HL-60 (cell line): ENCODE results near the gene RUNX2.

ENCODE experiments used
- DNase-seq, 2 experiments: peaks; one replicate each; pipeline ENCODE4 v3.0.0-alpha.2; 2010 to 2020; ENCODE audit warnings: low read depth in 1 of 2, low spot score in 1 of 2
- H3K27ac ChIP-seq: fragments of 250-450 bp; sonication (Bioruptor Pico); replicated peaks from 2 replicates; pipeline ENCODE4 v1.5.1; 2020; ENCODE audit warnings: mild to moderate bottlenecking, moderate library complexity
- H3K27me3 ChIP-seq: fragments of 250-450 bp; sonication (Bioruptor Pico); 2 replicates; pipeline ENCODE4 v1.5.1; 2021; ENCODE audit warnings: mild to moderate bottlenecking, moderate library complexity; ENCODE audit not compliant: insufficient read depth, poor library complexity, severe bottlenecking
- H3K4me3 ChIP-seq: replicated peaks from 2 replicates; pipeline ENCODE4 v1.5.1; 2011; ENCODE audit warnings: mild to moderate bottlenecking, control low read depth, low read length; ENCODE audit not compliant: insufficient read depth
- GABPA ChIP-seq: IDR thresholded peaks from 2 replicates; pipeline ENCODE4 v1.6.1; 2012; ENCODE audit warnings: low read depth
- POLR2AphosphoS5 ChIP-seq: IDR thresholded peaks from 2 replicates; pipeline ENCODE4 v1.6.1; 2012; ENCODE audit warnings: low read depth
- SPI1 ChIP-seq: IDR thresholded peaks from 2 replicates; pipeline ENCODE4 v1.6.1; 2012; ENCODE audit warnings: low read depth, mild to moderate bottlenecking, borderline replicate concordance
- TF ChIP-seq, protein P1 (sequence below): IDR thresholded peaks from 2 replicates; pipeline ENCODE4 v1.6.1; 2012; ENCODE audit warnings: low read depth; ENCODE audit not compliant: insufficient replicate concordance
- TF ChIP-seq, protein P2 (sequence below): IDR thresholded peaks from one replicate; pipeline ENCODE4 v1.5.1; 2011; ENCODE audit warnings: low read length, control low read depth, inconsistent platforms; ENCODE audit not compliant: insufficient read depth

RUNX2 gene

GRCh38 chr6:45376310-45377042 is 48.3 kb downstream of the RUNX2 start:
- H3K27ac ChIP-seq, result peak overlapping the region; percentile 97
- no peak for DNase-seq

GRCh38 chr6:45377043-45377553 is 49.0 kb downstream of the RUNX2 start:
- TF ChIP-seq, protein P1, sequence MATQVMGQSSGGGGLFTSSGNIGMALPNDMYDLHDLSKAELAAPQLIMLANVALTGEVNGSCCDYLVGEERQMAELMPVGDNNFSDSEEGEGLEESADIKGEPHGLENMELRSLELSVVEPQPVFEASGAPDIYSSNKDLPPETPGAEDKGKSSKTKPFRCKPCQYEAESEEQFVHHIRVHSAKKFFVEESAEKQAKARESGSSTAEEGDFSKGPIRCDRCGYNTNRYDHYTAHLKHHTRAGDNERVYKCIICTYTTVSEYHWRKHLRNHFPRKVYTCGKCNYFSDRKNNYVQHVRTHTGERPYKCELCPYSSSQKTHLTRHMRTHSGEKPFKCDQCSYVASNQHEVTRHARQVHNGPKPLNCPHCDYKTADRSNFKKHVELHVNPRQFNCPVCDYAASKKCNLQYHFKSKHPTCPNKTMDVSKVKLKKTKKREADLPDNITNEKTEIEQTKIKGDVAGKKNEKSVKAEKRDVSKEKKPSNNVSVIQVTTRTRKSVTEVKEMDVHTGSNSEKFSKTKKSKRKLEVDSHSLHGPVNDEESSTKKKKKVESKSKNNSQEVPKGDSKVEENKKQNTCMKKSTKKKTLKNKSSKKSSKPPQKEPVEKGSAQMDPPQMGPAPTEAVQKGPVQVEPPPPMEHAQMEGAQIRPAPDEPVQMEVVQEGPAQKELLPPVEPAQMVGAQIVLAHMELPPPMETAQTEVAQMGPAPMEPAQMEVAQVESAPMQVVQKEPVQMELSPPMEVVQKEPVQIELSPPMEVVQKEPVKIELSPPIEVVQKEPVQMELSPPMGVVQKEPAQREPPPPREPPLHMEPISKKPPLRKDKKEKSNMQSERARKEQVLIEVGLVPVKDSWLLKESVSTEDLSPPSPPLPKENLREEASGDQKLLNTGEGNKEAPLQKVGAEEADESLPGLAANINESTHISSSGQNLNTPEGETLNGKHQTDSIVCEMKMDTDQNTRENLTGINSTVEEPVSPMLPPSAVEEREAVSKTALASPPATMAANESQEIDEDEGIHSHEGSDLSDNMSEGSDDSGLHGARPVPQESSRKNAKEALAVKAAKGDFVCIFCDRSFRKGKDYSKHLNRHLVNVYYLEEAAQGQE, result peak; percentile 39
- TF ChIP-seq, protein P2, sequence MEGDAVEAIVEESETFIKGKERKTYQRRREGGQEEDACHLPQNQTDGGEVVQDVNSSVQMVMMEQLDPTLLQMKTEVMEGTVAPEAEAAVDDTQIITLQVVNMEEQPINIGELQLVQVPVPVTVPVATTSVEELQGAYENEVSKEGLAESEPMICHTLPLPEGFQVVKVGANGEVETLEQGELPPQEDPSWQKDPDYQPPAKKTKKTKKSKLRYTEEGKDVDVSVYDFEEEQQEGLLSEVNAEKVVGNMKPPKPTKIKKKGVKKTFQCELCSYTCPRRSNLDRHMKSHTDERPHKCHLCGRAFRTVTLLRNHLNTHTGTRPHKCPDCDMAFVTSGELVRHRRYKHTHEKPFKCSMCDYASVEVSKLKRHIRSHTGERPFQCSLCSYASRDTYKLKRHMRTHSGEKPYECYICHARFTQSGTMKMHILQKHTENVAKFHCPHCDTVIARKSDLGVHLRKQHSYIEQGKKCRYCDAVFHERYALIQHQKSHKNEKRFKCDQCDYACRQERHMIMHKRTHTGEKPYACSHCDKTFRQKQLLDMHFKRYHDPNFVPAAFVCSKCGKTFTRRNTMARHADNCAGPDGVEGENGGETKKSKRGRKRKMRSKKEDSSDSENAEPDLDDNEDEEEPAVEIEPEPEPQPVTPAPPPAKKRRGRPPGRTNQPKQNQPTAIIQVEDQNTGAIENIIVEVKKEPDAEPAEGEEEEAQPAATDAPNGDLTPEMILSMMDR, result no peak
- Histone ChIP-seq H3K27ac (peak overlapping the region; percentile 97), H3K4me3 (peak overlapping the region; percentile 72), H3K27me3 (no peaks in the 10 kb centered on the region)
- no peak for DNase-seq

More at GRCh38 chr6:45376310-45377042, 48.3 kb downstream of the RUNX2 start:
- peak overlapping the region; percentile 72 for H3K4me3 ChIP-seq
- no peaks in the 10 kb centered on the region for H3K27me3 ChIP-seq
- no peak for TF ChIP-seq SPI1
- TF ChIP-seq GABPA, result no peak
- TF ChIP-seq, protein P1, result no peak
- TF ChIP-seq, protein P2, result no peak
- no peak for TF ChIP-seq POLR2AphosphoS5

GRCh38 chr6:45377554-45378333 is 49.6 kb downstream of the RUNX2 start, which contains the start of gene SUPT3H:
Gene SUPT3H, minus strand, starts transcription at chr6:45377934.
- Histone ChIP-seq H3K27ac (peak within 1 kb of the TSS; percentile 97), H3K4me3 (peak within 1 kb of the TSS; percentile 72), H3K27me3 (no peaks in the 10 kb centered on the region)
- DNase-seq, result peak; percentile 88 to 89
- TF ChIP-seq SPI1 (no peak), POLR2AphosphoS5 (peak; percentile 97), GABPA (peak; percentile 61)
- TF ChIP-seq, protein P2, result no peak
- TF ChIP-seq, protein P1, result peak; percentile 74
